Activated T-cell treated with anti-CD3 and anti-CD28 coated beads, Interleukin-2, amount 50 U/mL, for 48 hours (primary cell): ENCODE results near the gene KLHL17.

Experiments used
- DNase-seq, 2 experiments: peaks; one replicate each; pipeline ENCODE4 v3.0.0-alpha.2; 2020

Gene KLHL17

GRCh38 chr1:952603-953002, 7.8 kb upstream of the KLHL17 start:
- no peak for DNase-seq

- no peak for DNase-seq
These were observed 6.7 kb upstream of the KLHL17 start for GRCh38 chr1:953524-954320.

- no peak for DNase-seq
These were observed 5.5 kb upstream of the KLHL17 start for GRCh38 chr1:954927-955326.

GRCh38 chr1:955474-955873, 4.9 kb upstream of the KLHL17 start:
- no peak for DNase-seq

GRCh38 chr1:956636-957035, 3.7 kb upstream of the KLHL17 start:
- no peak for DNase-seq

GRCh38 chr1:958823-959730, 1.3 kb upstream of the KLHL17 start, which contains the start of gene NOC2L:
TSS of gene NOC2L (minus strand) at chr1:959256. CDS start at chr1:959240, 16 bp downstream.
- peak; percentile 100 for DNase-seq

- DNase-seq, result no peak
These were observed 537 bp upstream of the KLHL17 start for GRCh38 chr1:959731-960362.

- DNase-seq, result peak in 1 of 2 experiments; percentile 41
These were observed 817 bp downstream of the KLHL17 start for GRCh38 chr1:961132-961669.

- DNase-seq, result no peak
These were observed 2.3 kb downstream of the KLHL17 start for GRCh38 chr1:962381-963300.

- no peak for DNase-seq
These were observed 2.9 kb downstream of the KLHL17 start for GRCh38 chr1:963301-963651.

GRCh38 chr1:963746-964525, 3.6 kb downstream of the KLHL17 start:
- no peak for DNase-seq

- DNase-seq, result no peak
These were observed 4.5 kb downstream of the KLHL17 start for GRCh38 chr1:964691-965525.

GRCh38 chr1:965526-966134, 5.2 kb downstream of the KLHL17 start:
- DNase-seq, result no peak

- DNase-seq, result peak; percentile 59 to 72
These were observed 5.8 kb downstream of the KLHL17 start, which contains the start of gene PLEKHN1 for GRCh38 chr1:966135-966703. TSS of gene PLEKHN1 (plus strand) at chr1:966482. CDS start at chr1:966532, 50 bp downstream.

- peak; percentile 86 to 91 for DNase-seq
These were observed 6.4 kb downstream of the KLHL17 start for GRCh38 chr1:966704-967300.

- DNase-seq, result no peak
These were observed 7.3 kb downstream of the KLHL17 start for GRCh38 chr1:967466-968343.

GRCh38 chr1:969260-969855, 9.0 kb downstream of the KLHL17 start:
- DNase-seq, result no peak
